ENCODE measurements around the gene CDKAL1. TPM values are rescaled to one million over a fixed set of nuclear protein-coding genes. Genes with fewer than 3 reads are reported as not detected.
A peak's percentile ranks its signal among the peaks of the same experiment; 100 is the strongest.

CDKAL1 gene
- total RNA-seq, 1 experiment from 2014 or later: 11.8 TPM

DNA sequence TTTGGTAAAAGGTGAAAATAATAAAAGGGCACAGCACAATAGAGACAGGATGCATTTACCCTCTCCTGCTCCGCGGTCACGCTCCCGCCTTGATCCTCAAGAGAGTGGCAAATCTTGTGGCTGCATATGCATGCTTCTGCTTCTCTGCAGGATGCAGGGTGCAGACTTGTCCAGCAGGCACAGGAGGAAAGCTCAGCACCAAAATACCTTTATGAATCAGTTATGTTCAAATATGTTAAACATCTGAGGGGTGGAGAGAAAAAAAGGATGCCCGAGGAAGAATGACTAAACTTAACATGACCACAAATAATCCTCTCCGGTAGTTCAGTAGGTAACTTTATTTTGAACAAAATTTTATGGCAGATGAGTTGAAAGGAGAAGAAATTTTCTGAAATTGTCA, 693.2 kb downstream of the CDKAL1 start:
- no peaks in the 10 kb centered on the region for H3K9me3 Mint-ChIP-seq (ENCODE audit: unreplicated experiment)
- peak; percentile 30 for DNase-seq (ENCODE audit: unreplicated experiment)
- CTCF ChIA-PET: interaction anchor here (0.9 kb wide), 1 partner anchor 33 kb away, joined by 3 read pairs; no protein-coding TSS in a partner anchor
- no peaks in the 10 kb centered on the region for H3K27me3 Mint-ChIP-seq (ENCODE audit: insufficient read depth, unreplicated experiment)
- TF ChIP-seq, protein P1, sequence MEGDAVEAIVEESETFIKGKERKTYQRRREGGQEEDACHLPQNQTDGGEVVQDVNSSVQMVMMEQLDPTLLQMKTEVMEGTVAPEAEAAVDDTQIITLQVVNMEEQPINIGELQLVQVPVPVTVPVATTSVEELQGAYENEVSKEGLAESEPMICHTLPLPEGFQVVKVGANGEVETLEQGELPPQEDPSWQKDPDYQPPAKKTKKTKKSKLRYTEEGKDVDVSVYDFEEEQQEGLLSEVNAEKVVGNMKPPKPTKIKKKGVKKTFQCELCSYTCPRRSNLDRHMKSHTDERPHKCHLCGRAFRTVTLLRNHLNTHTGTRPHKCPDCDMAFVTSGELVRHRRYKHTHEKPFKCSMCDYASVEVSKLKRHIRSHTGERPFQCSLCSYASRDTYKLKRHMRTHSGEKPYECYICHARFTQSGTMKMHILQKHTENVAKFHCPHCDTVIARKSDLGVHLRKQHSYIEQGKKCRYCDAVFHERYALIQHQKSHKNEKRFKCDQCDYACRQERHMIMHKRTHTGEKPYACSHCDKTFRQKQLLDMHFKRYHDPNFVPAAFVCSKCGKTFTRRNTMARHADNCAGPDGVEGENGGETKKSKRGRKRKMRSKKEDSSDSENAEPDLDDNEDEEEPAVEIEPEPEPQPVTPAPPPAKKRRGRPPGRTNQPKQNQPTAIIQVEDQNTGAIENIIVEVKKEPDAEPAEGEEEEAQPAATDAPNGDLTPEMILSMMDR (IDR thresholded peaks at IDR 0.05; ENCODE audit: unreplicated experiment): no peak
- no TSS peak for BruUV-seq (replicated peaks)
- POLR2A ChIA-PET: no interaction called here
- H3K27ac Mint-ChIP-seq (ENCODE audit: low read depth, unreplicated experiment): peak overlapping the region; percentile 79
- intact Hi-C loops (cut with micrococcal nuclease): no loop called here
- H3K36me3 Mint-ChIP-seq (ENCODE audit: insufficient read depth, unreplicated experiment): peaks cover 15% of the 10 kb centered on the region
- no peak overlapping the region for H3K4me3 Mint-ChIP-seq (ENCODE audit: unreplicated experiment)
- H3K4me1 Mint-ChIP-seq (ENCODE audit: insufficient read depth, unreplicated experiment): peaks cover 23% of the 10 kb centered on the region

GRCh38 chr6:21228411-21228810, 694.2 kb downstream of the CDKAL1 start:
- intact Hi-C loops (cut with micrococcal nuclease): no loop called here
- DNase-seq (ENCODE audit: unreplicated experiment): no peak
- no TSS peak for BruUV-seq (replicated peaks)
- Mint-ChIP-seq H3K4me1 (ENCODE audit: insufficient read depth, unreplicated experiment) (peaks cover 23% of the 10 kb centered on the region), H3K27ac (ENCODE audit: low read depth, unreplicated experiment) (no peak overlapping the region), H3K9me3 (ENCODE audit: unreplicated experiment) (peaks cover 7% of the 10 kb centered on the region), H3K36me3 (ENCODE audit: insufficient read depth, unreplicated experiment) (peaks cover 15% of the 10 kb centered on the region), H3K4me3 (ENCODE audit: unreplicated experiment) (no peak overlapping the region), H3K27me3 (ENCODE audit: insufficient read depth, unreplicated experiment) (no peaks in the 10 kb centered on the region)
- TF ChIP-seq, protein P1 (IDR thresholded peaks at IDR 0.05; ENCODE audit: unreplicated experiment): no peak
- POLR2A ChIA-PET: interaction anchor here (0.6 kb wide), 1 partner anchor 119 kb away, joined by 3 read pairs; no protein-coding TSS in a partner anchor
- CTCF ChIA-PET: interaction anchor here (0.6 to 0.9 kb wide), 2 partner anchors 17 to 32 kb away, joined by 3 read pairs; no protein-coding TSS in a partner anchor

- ChIA-PET POLR2A (interaction anchor here (0.6 kb wide), 1 partner anchor 119 kb away, joined by 3 read pairs; no protein-coding TSS in a partner anchor), CTCF (no interaction called here)
- DNase-seq (ENCODE audit: unreplicated experiment): no peak
- Mint-ChIP-seq H3K9me3 (ENCODE audit: unreplicated experiment) (peaks cover 7% of the 10 kb centered on the region), H3K4me3 (ENCODE audit: unreplicated experiment) (no peak overlapping the region), H3K4me1 (ENCODE audit: insufficient read depth, unreplicated experiment) (peaks cover 23% of the 10 kb centered on the region), H3K27me3 (ENCODE audit: insufficient read depth, unreplicated experiment) (no peaks in the 10 kb centered on the region), H3K27ac (ENCODE audit: low read depth, unreplicated experiment) (no peak overlapping the region), H3K36me3 (ENCODE audit: insufficient read depth, unreplicated experiment) (peaks cover 15% of the 10 kb centered on the region)
- TF ChIP-seq, protein P1 (IDR thresholded peaks at IDR 0.05; ENCODE audit: unreplicated experiment): no peak
- intact Hi-C loops (cut with micrococcal nuclease): no loop called here
- BruUV-seq (replicated peaks): no TSS peak
Observed at GRCh38 chr6:21228876-21229460, 694.7 kb downstream of the CDKAL1 start.

GRCh38 chr6:21230536-21230935, 696.3 kb downstream of the CDKAL1 start:
- POLR2A ChIA-PET: no interaction called here
- DNase-seq (ENCODE audit: unreplicated experiment): peak; percentile 26
- peaks cover 15% of the 10 kb centered on the region for H3K36me3 Mint-ChIP-seq (ENCODE audit: insufficient read depth, unreplicated experiment)
- peaks cover 15% of the 10 kb centered on the region for H3K9me3 Mint-ChIP-seq (ENCODE audit: unreplicated experiment)
- CTCF ChIA-PET: no interaction called here
- no peak overlapping the region for H3K4me3 Mint-ChIP-seq (ENCODE audit: unreplicated experiment)
- TF ChIP-seq, protein P1 (IDR thresholded peaks at IDR 0.05; ENCODE audit: unreplicated experiment): no peak
- peaks cover 23% of the 10 kb centered on the region for H3K4me1 Mint-ChIP-seq (ENCODE audit: insufficient read depth, unreplicated experiment)
- no TSS peak for BruUV-seq (replicated peaks)
- no peaks in the 10 kb centered on the region for H3K27me3 Mint-ChIP-seq (ENCODE audit: insufficient read depth, unreplicated experiment)
- intact Hi-C loops (cut with micrococcal nuclease): no loop called here
- no peak overlapping the region for H3K27ac Mint-ChIP-seq (ENCODE audit: low read depth, unreplicated experiment)
